DMS 273 treated with DMSO at 0.1 percent for 48 hours (cell line): ENCODE measurements around the gene WRAP73.
"Not testable (repeated sequence)": the region's sequence is repeated elsewhere in the genome, so short reads cannot be mapped to it uniquely, and the experiment has no call there.

Experiments used
- DNase-seq: peaks from one replicate; lab custom pipeline; 2025; lab: John Stamatoyannopoulos, UW

WRAP73 gene

GRCh38 chr1:3596663-3597598, 53.0 kb downstream of the WRAP73 start:
- DNase-seq: no peak

GRCh38 chr1:3595949-3596348, 54.0 kb downstream of the WRAP73 start:
- DNase-seq: no peak

- DNase-seq: no peak
Measured at GRCh38 chr1:3594706-3595377, 55.1 kb downstream of the WRAP73 start.

GRCh38 chr1:3593745-3594144, 56.2 kb downstream of the WRAP73 start:
- DNase-seq: no peak

GRCh38 chr1:3593334-3593733, 56.6 kb downstream of the WRAP73 start:
- DNase-seq: no peak

GRCh38 chr1:3590951-3591865, 58.7 kb downstream of the WRAP73 start:
- no peak for DNase-seq

GRCh38 chr1:3590139-3590763, 59.7 kb downstream of the WRAP73 start:
- DNase-seq: no peak

GRCh38 chr1:3588395-3588794, 61.5 kb downstream of the WRAP73 start:
- DNase-seq: no peak

- DNase-seq: no peak
Measured at GRCh38 chr1:3586986-3587759, 62.7 kb downstream of the WRAP73 start.

GRCh38 chr1:3585940-3586568, 63.8 kb downstream of the WRAP73 start:
- no peak for DNase-seq

- not testable (repeated sequence) for DNase-seq
Measured at GRCh38 chr1:3585353-3585868, 64.5 kb downstream of the WRAP73 start.

GRCh38 chr1:3584915-3585314, 65.0 kb downstream of the WRAP73 start:
- no peak for DNase-seq

- DNase-seq: not testable (repeated sequence)
Measured at GRCh38 chr1:3583751-3584150, 66.2 kb downstream of the WRAP73 start.

GRCh38 chr1:3581296-3582036, 68.4 kb downstream of the WRAP73 start:
- no peak for DNase-seq
